HL-60 (cell line): ENCODE data around the gene DDI1.

Source experiments
- DNase-seq, 2 experiments: peaks; one replicate each; pipeline ENCODE4 v3.0.0-alpha.2; 2010 to 2020; ENCODE audit warnings: low read depth in 1 of 2, low spot score in 1 of 2
- H3K27ac ChIP-seq: fragments of 250-450 bp; sonication (Bioruptor Pico); replicated peaks from 2 replicates; pipeline ENCODE4 v1.5.1; 2020; ENCODE audit warnings: mild to moderate bottlenecking, moderate library complexity
- H3K27me3 ChIP-seq: fragments of 250-450 bp; sonication (Bioruptor Pico); 2 replicates; pipeline ENCODE4 v1.5.1; 2021; ENCODE audit warnings: mild to moderate bottlenecking, moderate library complexity; ENCODE audit not compliant: insufficient read depth, poor library complexity, severe bottlenecking
- H3K4me3 ChIP-seq: replicated peaks from 2 replicates; pipeline ENCODE4 v1.5.1; 2011; ENCODE audit warnings: mild to moderate bottlenecking, control low read depth, low read length; ENCODE audit not compliant: insufficient read depth
- GABPA ChIP-seq: IDR thresholded peaks from 2 replicates; pipeline ENCODE4 v1.6.1; 2012; ENCODE audit warnings: low read depth
- POLR2AphosphoS5 ChIP-seq: IDR thresholded peaks from 2 replicates; pipeline ENCODE4 v1.6.1; 2012; ENCODE audit warnings: low read depth
- SPI1 ChIP-seq: IDR thresholded peaks from 2 replicates; pipeline ENCODE4 v1.6.1; 2012; ENCODE audit warnings: low read depth, mild to moderate bottlenecking, borderline replicate concordance
- TF ChIP-seq, protein P1 (sequence below): IDR thresholded peaks from 2 replicates; pipeline ENCODE4 v1.6.1; 2012; ENCODE audit warnings: low read depth; ENCODE audit not compliant: insufficient replicate concordance
- TF ChIP-seq, protein P2 (sequence below): IDR thresholded peaks from one replicate; pipeline ENCODE4 v1.5.1; 2011; ENCODE audit warnings: low read length, control low read depth, inconsistent platforms; ENCODE audit not compliant: insufficient read depth

The DDI1 gene

DNA sequence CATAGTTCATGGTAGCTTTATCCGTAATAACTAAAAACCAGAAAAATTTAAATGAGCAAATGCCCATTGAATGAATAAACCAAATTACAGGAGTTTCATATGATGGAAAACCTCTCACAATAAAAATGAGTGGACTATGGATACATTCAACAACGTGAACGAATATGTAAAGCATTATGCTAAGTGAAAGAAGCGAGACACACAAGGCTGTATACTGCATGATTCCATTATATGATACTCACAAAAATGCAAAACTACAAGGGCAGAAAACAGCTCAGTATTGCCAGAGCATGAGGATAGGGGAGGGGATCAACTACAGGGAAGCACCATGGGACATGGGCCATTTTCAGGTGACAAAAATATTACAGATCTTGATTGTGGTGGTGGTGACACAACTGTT is 22.2 kb downstream of the DDI1 start:
- TF ChIP-seq POLR2AphosphoS5 (no peak), GABPA (no peak), SPI1 (no peak)
- TF ChIP-seq, protein P1, sequence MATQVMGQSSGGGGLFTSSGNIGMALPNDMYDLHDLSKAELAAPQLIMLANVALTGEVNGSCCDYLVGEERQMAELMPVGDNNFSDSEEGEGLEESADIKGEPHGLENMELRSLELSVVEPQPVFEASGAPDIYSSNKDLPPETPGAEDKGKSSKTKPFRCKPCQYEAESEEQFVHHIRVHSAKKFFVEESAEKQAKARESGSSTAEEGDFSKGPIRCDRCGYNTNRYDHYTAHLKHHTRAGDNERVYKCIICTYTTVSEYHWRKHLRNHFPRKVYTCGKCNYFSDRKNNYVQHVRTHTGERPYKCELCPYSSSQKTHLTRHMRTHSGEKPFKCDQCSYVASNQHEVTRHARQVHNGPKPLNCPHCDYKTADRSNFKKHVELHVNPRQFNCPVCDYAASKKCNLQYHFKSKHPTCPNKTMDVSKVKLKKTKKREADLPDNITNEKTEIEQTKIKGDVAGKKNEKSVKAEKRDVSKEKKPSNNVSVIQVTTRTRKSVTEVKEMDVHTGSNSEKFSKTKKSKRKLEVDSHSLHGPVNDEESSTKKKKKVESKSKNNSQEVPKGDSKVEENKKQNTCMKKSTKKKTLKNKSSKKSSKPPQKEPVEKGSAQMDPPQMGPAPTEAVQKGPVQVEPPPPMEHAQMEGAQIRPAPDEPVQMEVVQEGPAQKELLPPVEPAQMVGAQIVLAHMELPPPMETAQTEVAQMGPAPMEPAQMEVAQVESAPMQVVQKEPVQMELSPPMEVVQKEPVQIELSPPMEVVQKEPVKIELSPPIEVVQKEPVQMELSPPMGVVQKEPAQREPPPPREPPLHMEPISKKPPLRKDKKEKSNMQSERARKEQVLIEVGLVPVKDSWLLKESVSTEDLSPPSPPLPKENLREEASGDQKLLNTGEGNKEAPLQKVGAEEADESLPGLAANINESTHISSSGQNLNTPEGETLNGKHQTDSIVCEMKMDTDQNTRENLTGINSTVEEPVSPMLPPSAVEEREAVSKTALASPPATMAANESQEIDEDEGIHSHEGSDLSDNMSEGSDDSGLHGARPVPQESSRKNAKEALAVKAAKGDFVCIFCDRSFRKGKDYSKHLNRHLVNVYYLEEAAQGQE = no peak
- TF ChIP-seq, protein P2, sequence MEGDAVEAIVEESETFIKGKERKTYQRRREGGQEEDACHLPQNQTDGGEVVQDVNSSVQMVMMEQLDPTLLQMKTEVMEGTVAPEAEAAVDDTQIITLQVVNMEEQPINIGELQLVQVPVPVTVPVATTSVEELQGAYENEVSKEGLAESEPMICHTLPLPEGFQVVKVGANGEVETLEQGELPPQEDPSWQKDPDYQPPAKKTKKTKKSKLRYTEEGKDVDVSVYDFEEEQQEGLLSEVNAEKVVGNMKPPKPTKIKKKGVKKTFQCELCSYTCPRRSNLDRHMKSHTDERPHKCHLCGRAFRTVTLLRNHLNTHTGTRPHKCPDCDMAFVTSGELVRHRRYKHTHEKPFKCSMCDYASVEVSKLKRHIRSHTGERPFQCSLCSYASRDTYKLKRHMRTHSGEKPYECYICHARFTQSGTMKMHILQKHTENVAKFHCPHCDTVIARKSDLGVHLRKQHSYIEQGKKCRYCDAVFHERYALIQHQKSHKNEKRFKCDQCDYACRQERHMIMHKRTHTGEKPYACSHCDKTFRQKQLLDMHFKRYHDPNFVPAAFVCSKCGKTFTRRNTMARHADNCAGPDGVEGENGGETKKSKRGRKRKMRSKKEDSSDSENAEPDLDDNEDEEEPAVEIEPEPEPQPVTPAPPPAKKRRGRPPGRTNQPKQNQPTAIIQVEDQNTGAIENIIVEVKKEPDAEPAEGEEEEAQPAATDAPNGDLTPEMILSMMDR = no peak
- no peak for DNase-seq
- Histone ChIP-seq H3K27me3 (no peaks in the 10 kb centered on the region), H3K27ac (no peak overlapping the region), H3K4me3 (no peak overlapping the region)

DNA sequence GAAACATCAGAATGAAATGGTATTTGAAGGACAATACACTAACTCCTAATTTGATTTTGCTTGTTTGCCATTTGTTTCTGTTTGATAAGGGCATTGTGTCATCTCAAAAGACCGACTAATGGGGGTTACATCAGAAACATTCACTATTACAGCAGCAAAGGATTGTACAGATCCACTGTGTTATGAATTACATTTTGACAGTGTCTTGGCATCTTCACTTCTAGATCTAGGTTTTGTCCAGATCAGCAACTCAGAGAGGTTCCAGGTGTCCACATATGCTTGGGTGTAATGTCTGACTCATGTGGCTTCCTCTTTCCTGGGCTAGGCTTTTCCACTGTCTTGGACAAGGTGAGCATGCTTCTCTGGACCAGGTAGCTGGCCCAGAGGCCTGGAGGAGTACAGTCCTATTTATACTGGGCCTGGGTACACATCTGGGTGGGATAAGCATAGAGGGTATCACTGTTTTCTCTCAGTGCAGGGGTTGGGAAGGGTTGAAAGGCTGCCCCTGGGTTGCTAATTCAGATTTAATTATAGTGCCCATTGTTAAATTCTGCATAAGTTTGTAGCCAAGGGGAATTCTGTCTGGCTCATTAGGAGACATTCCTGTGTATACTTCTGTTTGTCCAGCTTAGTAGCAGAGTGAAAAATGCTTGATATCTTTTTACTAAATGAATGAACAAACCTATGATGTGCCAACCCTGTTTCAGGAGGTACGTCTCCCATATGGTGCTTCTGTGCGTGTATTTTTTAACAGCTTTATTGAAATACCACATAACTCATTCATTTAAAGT is 23.8 kb downstream of the DDI1 start:
- Histone ChIP-seq H3K27ac (no peak overlapping the region), H3K4me3 (no peak overlapping the region), H3K27me3 (no peaks in the 10 kb centered on the region)
- DNase-seq = no peak
- TF ChIP-seq SPI1 (no peak; the same call in 1 of the 2 replicates), POLR2AphosphoS5 (no peak), GABPA (no peak)
- TF ChIP-seq, protein P2 = no peak
- TF ChIP-seq, protein P1 = no peak

DNA sequence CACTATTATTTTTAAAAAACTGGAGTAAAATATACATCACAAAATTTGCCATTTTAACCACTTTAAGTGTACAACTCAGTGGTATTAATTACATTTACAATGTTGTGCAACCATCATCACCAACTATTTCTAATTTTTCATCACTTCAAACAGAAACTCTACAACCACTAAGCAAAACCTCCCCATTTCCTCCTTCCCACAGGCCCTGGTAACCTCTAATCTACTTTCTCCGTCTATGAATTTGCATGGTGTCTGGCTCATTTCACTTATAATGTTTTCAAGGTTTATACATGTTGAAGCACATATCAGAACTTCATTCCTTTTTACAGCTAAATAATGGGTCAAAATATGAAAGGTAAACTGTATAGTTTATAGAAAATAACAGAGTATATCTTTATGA is 24.4 kb downstream of the DDI1 start:
- H3K27me3 ChIP-seq = no peaks in the 10 kb centered on the region
- TF ChIP-seq SPI1 (no peak), GABPA (no peak), POLR2AphosphoS5 (no peak)
- TF ChIP-seq, protein P2 = no peak
- TF ChIP-seq, protein P1 = no peak
- H3K27ac ChIP-seq = no peak overlapping the region
- DNase-seq = no peak
- no peak overlapping the region for H3K4me3 ChIP-seq
